ENCODE measurements around the gene CNBD2. TPM values are rescaled to one million over a fixed set of nuclear protein-coding genes. Genes with fewer than 3 reads are reported as not detected.
A peak's percentile ranks its signal among the peaks of the same experiment; 100 is the strongest.

Gene CNBD2
- total RNA-seq, 1 experiment from 2014 or later, result 3.8 TPM

DNA sequence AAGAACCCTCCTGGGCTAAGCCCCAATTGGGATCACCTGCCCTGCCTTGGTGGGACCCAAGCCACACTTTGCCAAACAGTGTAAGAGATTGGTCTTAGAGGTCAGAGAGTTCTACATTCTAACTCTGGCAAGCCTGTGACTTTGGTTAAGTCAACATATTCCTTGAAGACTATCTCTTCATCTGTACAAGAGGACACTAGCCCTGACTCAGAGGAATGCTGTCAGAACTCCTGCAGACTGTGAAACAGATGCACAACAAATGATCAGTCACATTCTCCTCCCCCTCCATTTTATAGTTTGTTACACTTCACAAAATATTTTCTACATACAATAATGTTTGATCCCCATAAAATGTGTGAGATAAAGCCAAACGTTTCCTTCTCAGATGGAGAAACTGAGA, 94.4 kb downstream of the CNBD2 start:
- Mint-ChIP-seq H3K27ac (no peak overlapping the region), H3K4me1 (peaks cover 5% of the 10 kb centered on the region; the same call in 1 of the 2 replicates), H3K36me3 (peaks cover 4% of the 10 kb centered on the region; the same call in 1 of the 2 replicates), H3K9me3 (peaks cover 11% of the 10 kb centered on the region), H3K27me3 (ENCODE audit: low read depth) (peaks cover 44% of the 10 kb centered on the region), H3K4me3 (no peak overlapping the region)
- TF ChIP-seq TP53 (CRISPR knock-in tag; IDR thresholded peaks at IDR 0.05), result no peak
- CTCF ChIA-PET, result no interaction called here
- ATAC-seq (no peak), DNase-seq (ENCODE audit: low spot score) (no peak)
- POLR2A ChIA-PET, result no interaction called here

DNA sequence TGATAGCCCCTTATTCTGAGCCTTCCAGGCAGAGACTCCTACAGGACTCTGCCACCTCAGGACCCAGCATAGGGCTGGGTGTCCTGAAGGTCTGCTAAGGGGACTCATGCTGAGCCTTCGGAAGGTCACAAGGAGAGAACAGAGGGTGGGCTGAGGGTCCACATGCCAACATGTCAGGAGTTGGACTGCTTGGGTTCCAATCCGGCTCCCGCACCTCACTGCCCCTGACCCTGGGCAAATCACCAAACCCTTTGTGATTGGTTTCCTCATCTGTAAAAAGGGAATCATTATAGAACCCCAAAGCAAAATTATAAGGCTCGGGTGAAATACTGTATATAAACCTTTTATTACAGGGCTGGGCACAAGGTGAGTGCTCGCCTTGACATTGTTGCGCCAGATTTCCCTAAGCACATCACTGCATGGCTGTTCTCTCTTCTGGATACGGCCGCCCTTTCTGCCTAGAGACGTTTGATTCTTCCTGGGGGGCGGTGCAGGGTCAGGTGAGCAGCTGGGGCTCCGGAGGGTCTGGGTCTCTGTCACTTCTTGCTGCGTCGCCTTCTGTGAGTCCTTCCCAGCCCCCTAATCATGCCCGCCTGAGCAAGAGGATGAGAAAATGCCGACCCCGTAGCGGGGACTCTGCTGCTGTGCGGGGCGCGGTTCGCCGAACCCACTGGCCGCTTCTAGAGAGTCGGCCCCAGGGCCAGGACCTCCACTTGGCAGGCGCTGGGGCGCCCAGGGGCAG, 95.7 kb downstream of the CNBD2 start:
- DNase-seq (ENCODE audit: low spot score) (no peak), ATAC-seq (no peak)
- no peak overlapping the region for H3K27ac Mint-ChIP-seq
- ChIA-PET POLR2A (interaction anchor here (1.4 kb wide), 1 partner anchor 110 kb away, joined by 4 read pairs; the partner anchor contains the start of gene SCAND1), CTCF (interaction anchor here (0.6 to 2.5 kb wide), 12 partner anchors 12 to 336 kb away, joined by 3 to 21 read pairs (median 4); partner anchors contain the start of gene PHF20)
- peaks cover 44% of the 10 kb centered on the region for H3K27me3 Mint-ChIP-seq (ENCODE audit: low read depth)
- peak overlapping the region; percentile 71 for H3K4me3 Mint-ChIP-seq
- peak; percentile 49; the same call in 1 of the 2 replicates for TF ChIP-seq MAX (CRISPR knock-in tag; IDR thresholded peaks at IDR 0.05)
- no peak for TF ChIP-seq PRRX2 (CRISPR knock-in tag; IDR thresholded peaks at IDR 0.05)
- peaks cover 5% of the 10 kb centered on the region; the same call in 1 of the 2 replicates for H3K4me1 Mint-ChIP-seq
- H3K36me3 Mint-ChIP-seq, result peaks cover 4% of the 10 kb centered on the region; the same call in 1 of the 2 replicates
- peaks cover 11% of the 10 kb centered on the region for H3K9me3 Mint-ChIP-seq

- H3K27ac Mint-ChIP-seq, result no peak overlapping the region
- H3K27me3 Mint-ChIP-seq (ENCODE audit: low read depth), result peaks cover 44% of the 10 kb centered on the region
- ChIA-PET CTCF (interaction anchor here (0.5 to 2.5 kb wide), 16 partner anchors 12 to 541 kb away, joined by 3 to 21 read pairs (median 4); partner anchors contain the start of genes PHF20, RAB5IF and SCAND1), POLR2A (interaction anchor here (0.9 to 1.4 kb wide), 3 partner anchors 110 to 610 kb away, joined by 3 to 4 read pairs (median 3); partner anchors contain the start of gene SCAND1)
- peaks cover 11% of the 10 kb centered on the region for H3K9me3 Mint-ChIP-seq
- DNase-seq (ENCODE audit: low spot score) (peak; percentile 98), ATAC-seq (peak; percentile 95)
- TF ChIP-seq ESRRA (CRISPR knock-in tag; IDR thresholded peaks at IDR 0.05; ENCODE audit: borderline replicate concordance) (0 out of 2 replicates have a peak, but pooled peaks have one; percentile 13), E2F4 (CRISPR knock-in tag; IDR thresholded peaks at IDR 0.05; ENCODE audit: borderline replicate concordance, low read depth) (0 out of 2 replicates have a peak, but pooled peaks have one; percentile 64), E2F1 (CRISPR knock-in tag; IDR thresholded peaks at IDR 0.05) (no peak), ZNF232 (CRISPR knock-in tag; IDR thresholded peaks at IDR 0.05) (0 out of 2 replicates have a peak, but pooled peaks have one; percentile 64), GABPB1 (CRISPR knock-in tag; IDR thresholded peaks at IDR 0.05) (peak; percentile 31), CREM (CRISPR knock-in tag; IDR thresholded peaks at IDR 0.05) (no peak), ETV6 (CRISPR knock-in tag; IDR thresholded peaks at IDR 0.05) (peak; percentile 52; the same call in 1 of the 2 replicates), ZNF121 (CRISPR knock-in tag; IDR thresholded peaks at IDR 0.05) (no peak), E2F5 (CRISPR knock-in tag; IDR thresholded peaks at IDR 0.05) (peak; percentile 88), ATF1 (CRISPR knock-in tag; IDR thresholded peaks at IDR 0.05) (0 out of 2 replicates have a peak, but pooled peaks have one; percentile 17), SP1 (CRISPR knock-in tag; conservative IDR thresholded peaks at IDR 0.05) (peak; percentile 67)
- TF ChIP-seq, protein P1, sequence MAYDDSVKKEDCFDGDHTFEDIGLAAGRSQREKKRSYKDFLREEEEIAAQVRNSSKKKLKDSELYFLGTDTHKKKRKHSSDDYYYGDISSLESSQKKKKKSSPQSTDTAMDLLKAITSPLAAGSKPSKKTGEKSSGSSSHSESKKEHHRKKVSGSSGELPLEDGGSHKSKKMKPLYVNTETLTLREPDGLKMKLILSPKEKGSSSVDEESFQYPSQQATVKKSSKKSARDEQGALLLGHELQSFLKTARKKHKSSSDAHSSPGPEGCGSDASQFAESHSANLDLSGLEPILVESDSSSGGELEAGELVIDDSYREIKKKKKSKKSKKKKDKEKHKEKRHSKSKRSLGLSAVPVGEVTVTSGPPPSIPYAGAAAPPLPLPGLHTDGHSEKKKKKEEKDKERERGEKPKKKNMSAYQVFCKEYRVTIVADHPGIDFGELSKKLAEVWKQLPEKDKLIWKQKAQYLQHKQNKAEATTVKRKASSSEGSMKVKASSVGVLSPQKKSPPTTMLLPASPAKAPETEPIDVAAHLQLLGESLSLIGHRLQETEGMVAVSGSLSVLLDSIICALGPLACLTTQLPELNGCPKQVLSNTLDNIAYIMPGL (CRISPR knock-in tag; IDR thresholded peaks at IDR 0.05), result 0 out of 2 replicates have a peak, but pooled peaks have one; percentile 10
- peaks cover 7% of the 10 kb centered on the region; the same call in 1 of the 2 replicates for H3K4me1 Mint-ChIP-seq
- peak overlapping the region; percentile 71 for H3K4me3 Mint-ChIP-seq
- H3K36me3 Mint-ChIP-seq, result peaks cover 4% of the 10 kb centered on the region; the same call in 1 of the 2 replicates
Measured at GRCh38 chr20:36064658-36065426, 96.5 kb downstream of the CNBD2 start.

All from WTC11 (cell line).